ENCODE results near the gene SPINK14. TPM values are rescaled to one million over a fixed set of nuclear protein-coding genes. Genes with fewer than 3 reads are reported as not detected.

SPINK14 gene
- total RNA-seq, 4 donors from 2014 or later, result not detected

GRCh38 chr5:148141645-148142044 is 26.7 kb upstream of the SPINK14 start:
- no peaks in the 10 kb centered on the region for H3K36me3 ChIP-seq
- intact Hi-C loops (cut with DNase I; ENCODE audit: low total_unique reads) (no loop called here), in situ Hi-C loops (cut with MboI; ENCODE audit: low sequenced_read_pairs in 4 of 4) (no loop called here)
- H3K4me3 ChIP-seq, result no peak overlapping the region
- no peaks in the 10 kb centered on the region for H3K9me3 ChIP-seq
- TF ChIP-seq POLR2A (IDR thresholded peaks at IDR 0.05), result no peak
- TF ChIP-seq, protein P1, sequence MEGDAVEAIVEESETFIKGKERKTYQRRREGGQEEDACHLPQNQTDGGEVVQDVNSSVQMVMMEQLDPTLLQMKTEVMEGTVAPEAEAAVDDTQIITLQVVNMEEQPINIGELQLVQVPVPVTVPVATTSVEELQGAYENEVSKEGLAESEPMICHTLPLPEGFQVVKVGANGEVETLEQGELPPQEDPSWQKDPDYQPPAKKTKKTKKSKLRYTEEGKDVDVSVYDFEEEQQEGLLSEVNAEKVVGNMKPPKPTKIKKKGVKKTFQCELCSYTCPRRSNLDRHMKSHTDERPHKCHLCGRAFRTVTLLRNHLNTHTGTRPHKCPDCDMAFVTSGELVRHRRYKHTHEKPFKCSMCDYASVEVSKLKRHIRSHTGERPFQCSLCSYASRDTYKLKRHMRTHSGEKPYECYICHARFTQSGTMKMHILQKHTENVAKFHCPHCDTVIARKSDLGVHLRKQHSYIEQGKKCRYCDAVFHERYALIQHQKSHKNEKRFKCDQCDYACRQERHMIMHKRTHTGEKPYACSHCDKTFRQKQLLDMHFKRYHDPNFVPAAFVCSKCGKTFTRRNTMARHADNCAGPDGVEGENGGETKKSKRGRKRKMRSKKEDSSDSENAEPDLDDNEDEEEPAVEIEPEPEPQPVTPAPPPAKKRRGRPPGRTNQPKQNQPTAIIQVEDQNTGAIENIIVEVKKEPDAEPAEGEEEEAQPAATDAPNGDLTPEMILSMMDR (IDR thresholded peaks at IDR 0.05 in 4 of 5, conservative IDR thresholded peaks at IDR 0.05 in 1 of 5), result no peak
- H3K4me1 ChIP-seq, result no peaks in the 10 kb centered on the region
- DNase-seq (no peak), ATAC-seq (no peak)
- no peaks in the 10 kb centered on the region for H3K27me3 ChIP-seq
- no peak overlapping the region for H3K27ac ChIP-seq

DNA sequence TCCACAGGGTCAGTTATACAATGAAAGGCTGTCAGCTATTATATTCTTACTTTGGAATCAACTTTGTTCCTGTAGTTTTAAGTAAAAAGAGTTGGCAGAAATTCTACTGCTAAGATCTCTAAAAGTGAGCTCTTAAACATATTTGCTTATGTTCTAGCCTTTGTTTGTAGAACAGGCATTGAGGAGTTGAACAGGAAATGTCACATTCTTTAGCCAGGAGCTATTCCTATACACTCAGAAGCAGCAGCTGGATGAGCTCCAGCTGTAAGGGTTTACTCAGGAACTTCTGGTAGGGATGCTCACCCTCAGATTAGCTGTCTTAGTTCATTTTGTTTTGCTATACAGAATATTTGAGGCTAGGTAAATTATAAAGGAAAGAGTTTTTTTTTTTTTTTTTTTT is 22.4 kb upstream of the SPINK14 start:
- Histone ChIP-seq H3K9me3 (no peaks in the 10 kb centered on the region), H3K4me3 (no peak overlapping the region), H3K4me1 (no peaks in the 10 kb centered on the region), H3K36me3 (no peaks in the 10 kb centered on the region), H3K27ac (no peak overlapping the region), H3K27me3 (no peaks in the 10 kb centered on the region)
- DNase-seq (no peak), ATAC-seq (no peak)
- in situ Hi-C loops (cut with MboI; ENCODE audit: low sequenced_read_pairs in 4 of 4) (no loop called here), intact Hi-C loops (cut with DNase I; ENCODE audit: low total_unique reads) (no loop called here)
- TF ChIP-seq POLR2A (IDR thresholded peaks at IDR 0.05), result no peak
- TF ChIP-seq, protein P1 (IDR thresholded peaks at IDR 0.05 in 4 of 5, conservative IDR thresholded peaks at IDR 0.05 in 1 of 5), result no peak

- Histone ChIP-seq H3K4me1 (no peaks in the 10 kb centered on the region), H3K36me3 (no peaks in the 10 kb centered on the region), H3K9me3 (no peaks in the 10 kb centered on the region), H3K27me3 (no peaks in the 10 kb centered on the region), H3K4me3 (no peak overlapping the region), H3K27ac (no peak overlapping the region)
- ATAC-seq (no peak), DNase-seq (no peak)
- intact Hi-C loops (cut with DNase I; ENCODE audit: low total_unique reads) (no loop called here), in situ Hi-C loops (cut with MboI; ENCODE audit: low sequenced_read_pairs in 4 of 4) (no loop called here)
- TF ChIP-seq, protein P1 (IDR thresholded peaks at IDR 0.05 in 4 of 5, conservative IDR thresholded peaks at IDR 0.05 in 1 of 5), result no peak
- no peak for TF ChIP-seq POLR2A (IDR thresholded peaks at IDR 0.05)
Observed at GRCh38 chr5:148146487-148146886, 21.9 kb upstream of the SPINK14 start.

- no peak overlapping the region for H3K4me3 ChIP-seq
- no peaks in the 10 kb centered on the region for H3K36me3 ChIP-seq
- in situ Hi-C loops (cut with MboI; ENCODE audit: low sequenced_read_pairs in 4 of 4), result no loop called here
- no peak overlapping the region for H3K27ac ChIP-seq
- ATAC-seq (no peak), DNase-seq (no peak)
- intact Hi-C loops (cut with DNase I; ENCODE audit: low total_unique reads), result no loop called here
- TF ChIP-seq, protein P1 (IDR thresholded peaks at IDR 0.05 in 4 of 5, conservative IDR thresholded peaks at IDR 0.05 in 1 of 5), result no peak
- no peak for TF ChIP-seq POLR2A (IDR thresholded peaks at IDR 0.05)
- no peaks in the 10 kb centered on the region for H3K9me3 ChIP-seq
- H3K27me3 ChIP-seq, result no peaks in the 10 kb centered on the region
- H3K4me1 ChIP-seq, result no peaks in the 10 kb centered on the region
Observed at GRCh38 chr5:148147415-148147814, 20.9 kb upstream of the SPINK14 start.

DNA sequence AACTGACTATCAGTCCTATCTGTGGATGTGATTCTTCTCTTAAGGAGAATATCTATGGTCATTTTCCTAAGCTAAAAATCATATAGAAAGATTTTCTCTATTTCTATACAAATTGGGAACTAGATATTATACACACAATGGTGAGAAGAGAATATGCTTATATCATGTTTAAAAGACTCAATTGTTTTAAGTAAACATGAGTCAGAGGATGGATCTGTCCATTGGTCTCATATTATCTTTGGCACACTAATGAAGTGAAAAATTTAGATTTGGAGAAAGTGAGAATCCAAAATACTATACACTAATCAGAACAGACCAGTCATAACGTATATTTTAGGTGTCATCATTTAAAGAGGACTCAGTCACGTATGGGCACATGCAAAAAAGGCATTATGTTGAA is 16.5 kb upstream of the SPINK14 start:
- no peaks in the 10 kb centered on the region for H3K9me3 ChIP-seq
- no peak overlapping the region for H3K4me3 ChIP-seq
- TF ChIP-seq, protein P1 (IDR thresholded peaks at IDR 0.05 in 4 of 5, conservative IDR thresholded peaks at IDR 0.05 in 1 of 5), result no peak
- no peak for TF ChIP-seq POLR2A (IDR thresholded peaks at IDR 0.05)
- H3K36me3 ChIP-seq, result no peaks in the 10 kb centered on the region
- H3K4me1 ChIP-seq, result no peaks in the 10 kb centered on the region
- ATAC-seq, result no peak
- DNase-seq, result no peak
- H3K27me3 ChIP-seq, result no peaks in the 10 kb centered on the region
- no peak overlapping the region for H3K27ac ChIP-seq
- in situ Hi-C loops (cut with MboI; ENCODE audit: low sequenced_read_pairs in 4 of 4) (no loop called here), intact Hi-C loops (cut with DNase I; ENCODE audit: low total_unique reads) (no loop called here)
